HFF-Myc (cell line): ENCODE measurements around the gene DOCK7.

Source experiments
- DNase-seq: peaks from one replicate; pipeline ENCODE4 v3.0.0-alpha.2; 2011; ENCODE audit warnings: low read depth; ENCODE audit errors: extremely low read depth
- H3K4me3 ChIP-seq: replicated peaks from 2 replicates; pipeline ENCODE4 v1.5.1; 2011; ENCODE audit warnings: low read depth, mild to moderate bottlenecking, control low read depth, low read length
- CTCF ChIP-seq: IDR thresholded peaks from 2 replicates; pipeline ENCODE4 v1.5.1; 2012; ENCODE audit warnings: mild to moderate bottlenecking, low read depth, low read length, control low read depth; ENCODE audit errors: missing control alignments

DOCK7 gene

GRCh38 chr1:62493656-62494055 lies 194.5 kb downstream of the DOCK7 start:
- TF ChIP-seq CTCF = no peak
- DNase-seq = no peak
- no peak overlapping the region for H3K4me3 ChIP-seq

GRCh38 chr1:62492521-62492920 lies 195.7 kb downstream of the DOCK7 start:
- no peak for DNase-seq
- no peak for TF ChIP-seq CTCF
- no peak overlapping the region for H3K4me3 ChIP-seq

DNA sequence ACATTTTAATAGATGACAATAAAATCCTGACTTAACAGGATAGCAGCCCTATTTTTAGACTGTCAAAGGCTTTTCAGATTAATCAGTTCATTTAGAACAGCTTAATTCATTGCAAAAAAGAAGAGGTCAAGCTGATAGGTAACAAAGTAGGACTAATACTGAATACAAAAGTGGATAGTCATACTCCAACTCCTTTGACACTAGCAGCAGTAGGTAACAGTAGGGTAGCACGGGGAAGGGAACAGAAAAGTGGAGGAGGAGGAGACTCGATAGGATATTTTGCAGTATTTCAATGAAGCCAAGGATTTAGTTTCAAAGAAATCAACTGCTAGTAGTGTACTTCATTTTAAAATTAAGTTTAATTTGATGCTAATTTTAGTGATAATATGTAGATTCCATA lies 200.2 kb downstream of the DOCK7 start:
- no peak overlapping the region for H3K4me3 ChIP-seq
- no peak for TF ChIP-seq CTCF
- DNase-seq = no peak

GRCh38 chr1:62484824-62485468 lies 203.2 kb downstream of the DOCK7 start:
- H3K4me3 ChIP-seq = no peak overlapping the region
- TF ChIP-seq CTCF = no peak
- no peak for DNase-seq

GRCh38 chr1:62481681-62482080 lies 206.5 kb downstream of the DOCK7 start:
- no peak overlapping the region for H3K4me3 ChIP-seq
- no peak for DNase-seq
- no peak for TF ChIP-seq CTCF

DNA sequence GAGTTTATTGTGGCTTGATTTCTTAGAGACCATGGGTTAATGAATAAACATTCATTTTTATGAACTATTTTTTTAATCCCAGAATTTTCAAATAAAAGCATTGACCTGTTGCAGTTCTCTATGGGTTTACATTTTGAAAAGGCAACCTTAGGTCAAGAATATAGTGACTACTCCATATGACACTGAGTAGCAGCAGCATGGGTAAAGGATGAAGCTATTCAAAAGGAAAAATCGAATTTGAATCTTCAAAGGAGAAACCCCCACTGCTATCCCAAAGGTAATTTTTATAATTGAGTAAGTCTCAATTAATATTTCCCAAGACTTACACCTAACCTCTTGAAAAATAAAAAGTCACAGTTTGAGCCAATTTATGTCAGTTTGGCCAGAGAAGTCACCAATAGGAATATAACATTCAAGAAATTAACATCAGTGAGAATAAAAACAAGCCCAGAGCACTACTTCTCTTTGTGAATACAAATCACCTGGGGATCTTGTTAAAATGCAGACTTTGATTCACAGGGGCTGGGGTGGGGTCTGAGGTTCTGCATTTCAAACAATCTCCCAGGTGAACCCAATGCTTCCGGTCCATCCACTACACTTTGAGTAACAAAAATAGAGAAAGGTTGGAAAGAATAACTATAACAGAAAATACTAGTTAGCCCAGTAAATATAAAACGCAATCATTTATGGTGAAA lies 211.5 kb downstream of the DOCK7 start:
- H3K4me3 ChIP-seq = no peak overlapping the region
- no peak for TF ChIP-seq CTCF
- no peak for DNase-seq

DNA sequence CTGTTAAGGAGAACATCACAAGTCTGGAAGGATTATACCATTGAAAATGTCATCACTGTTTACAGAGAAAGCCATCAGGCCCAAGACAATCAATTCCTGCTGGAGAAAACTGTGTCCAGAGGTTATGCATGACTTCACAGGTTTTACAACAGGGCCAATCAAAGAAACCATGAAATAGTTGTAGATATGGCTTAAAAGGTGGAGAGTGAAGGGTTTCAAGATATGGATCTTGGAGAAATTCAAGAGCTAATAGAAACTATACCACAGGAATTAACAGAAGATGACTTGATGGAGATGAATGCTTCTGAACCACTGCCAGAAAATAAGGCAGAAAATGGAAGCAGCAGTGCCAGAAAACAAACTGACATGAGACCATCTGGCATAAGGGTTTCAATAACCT lies 221.1 kb downstream of the DOCK7 start:
- no peak overlapping the region for H3K4me3 ChIP-seq
- DNase-seq = no peak
- TF ChIP-seq CTCF = no peak
